SU-DHL-6 (cell line): ENCODE data around the gene MMP8.
A peak's percentile ranks its signal among the peaks of the same experiment; 100 is the strongest.
"Not testable (repeated sequence)": the region's sequence is repeated elsewhere in the genome, so short reads cannot be mapped to it uniquely, and the experiment has no call there.

Experiments
- H2AFZ ChIP-seq: fragments of 200-600 bp; sonication (generic); 2 replicates; pipeline ENCODE4 v1.6.1; 2014; ENCODE audit warnings: low read depth, mild to moderate bottlenecking, moderate library complexity, mixed read lengths, antibody characterized with exemption, low read length; ENCODE audit not compliant: severe bottlenecking
- H3F3A ChIP-seq: fragments of 200-600 bp; shearing (Covaris generic); 2 replicates; pipeline ENCODE4 v1.6.0; 2016; ENCODE audit warnings: antibody characterized with exemption, mild to moderate bottlenecking; ENCODE audit not compliant: insufficient read depth
- H3K27ac ChIP-seq: fragments of 200-600 bp; sonication (generic); 2 replicates; pipeline ENCODE4 v1.5.1; 2016; ENCODE audit warnings: low read depth, mild to moderate bottlenecking, low read length, moderate library complexity, mixed read lengths
- H3K27me3 ChIP-seq: fragments of 200-600 bp; sonication (generic), shearing (Covaris generic); 2 replicates; pipeline ENCODE4 v1.6.0; 2014; ENCODE audit warnings: mild to moderate bottlenecking, low read length
- H3K36me3 ChIP-seq: fragments of 200-600 bp; sonication (generic); 2 replicates; pipeline ENCODE4 v1.6.1; 2014; ENCODE audit warnings: mild to moderate bottlenecking, low read length, mixed read lengths
- H3K4me2 ChIP-seq: fragments of 300-600, 200-600 bp; shearing (Covaris generic), sonication (generic); 2 replicates; pipeline ENCODE4 v1.6.0; 2014; ENCODE audit warnings: low read length, low read depth, mild to moderate bottlenecking; ENCODE audit not compliant: poor library complexity, severe bottlenecking
- H3K4me3 ChIP-seq: fragments of 200-600 bp; sonication (generic); 2 replicates; pipeline ENCODE4 v1.5.1; 2014; ENCODE audit warnings: antibody characterized with exemption, low read length, mild to moderate bottlenecking, mixed read lengths; ENCODE audit not compliant: insufficient read depth, poor library complexity, severe bottlenecking
- H3K79me2 ChIP-seq: fragments of 200-600 bp; sonication (generic); 2 replicates; pipeline ENCODE4 v1.6.1; 2014; ENCODE audit warnings: mild to moderate bottlenecking, low read length, moderate library complexity; ENCODE audit not compliant: insufficient read depth
- H3K9ac ChIP-seq: fragments of 200-600 bp; sonication (generic); 2 replicates; pipeline ENCODE4 v1.7.0; 2014; ENCODE audit warnings: mild to moderate bottlenecking, low read length
- H3K9me2 ChIP-seq: fragments of 200-600 bp; sonication (generic); replicated peaks from 2 replicates; pipeline ENCODE4 v1.6.1; 2014; ENCODE audit warnings: low read length; ENCODE audit not compliant: insufficient read depth
- H3K9me3 ChIP-seq: fragments of 200-600 bp; sonication (generic); 2 replicates; pipeline ENCODE4 v1.6.1; 2014; ENCODE audit warnings: low read length, mixed read lengths; ENCODE audit not compliant: insufficient read depth
- H4K20me1 ChIP-seq: fragments of 200-600 bp; sonication (generic); 2 replicates; pipeline ENCODE4 v1.6.1; 2014; ENCODE audit warnings: low read depth, mild to moderate bottlenecking, antibody characterized with exemption, low read length, moderate library complexity, mixed read lengths
- EZH2phosphoT487 ChIP-seq: fragments of 200-600 bp; sonication (generic), shearing (Covaris generic); conservative IDR thresholded peaks from 2 replicates; pipeline ENCODE4 v1.6.1; 2018; ENCODE audit warnings: mild to moderate bottlenecking, antibody characterized with exemption, low read length, moderate library complexity, mixed read lengths
- TF ChIP-seq, protein P1 (sequence below): fragments of 200-600 bp; sonication (generic); IDR thresholded peaks from one replicate; pipeline ENCODE4 v1.5.1; 2017; ENCODE audit warnings: antibody characterized with exemption, mild to moderate bottlenecking, low read length, moderate library complexity; ENCODE audit not compliant: insufficient read depth, poor library complexity, severe bottlenecking

The MMP8 gene

GRCh38 chr11:102734650-102735049 lies 9.9 kb upstream of the MMP8 start:
- Histone ChIP-seq H3K9me2 (no peaks in the 10 kb centered on the region), H4K20me1 (no peaks in the 10 kb centered on the region), H3K27me3 (no peaks in the 10 kb centered on the region), H3K36me3 (no peaks in the 10 kb centered on the region), H3K9me3 (no peaks in the 10 kb centered on the region), H3K4me2 (no peak overlapping the region), H3F3A (no peaks in the 10 kb centered on the region), H2AFZ (no peak overlapping the region), H3K4me3 (no peak overlapping the region), H3K79me2 (no peaks in the 10 kb centered on the region), H3K9ac (no peak overlapping the region), H3K27ac (no peak overlapping the region)
- TF ChIP-seq EZH2phosphoT487, result no peak
- TF ChIP-seq, protein P1, sequence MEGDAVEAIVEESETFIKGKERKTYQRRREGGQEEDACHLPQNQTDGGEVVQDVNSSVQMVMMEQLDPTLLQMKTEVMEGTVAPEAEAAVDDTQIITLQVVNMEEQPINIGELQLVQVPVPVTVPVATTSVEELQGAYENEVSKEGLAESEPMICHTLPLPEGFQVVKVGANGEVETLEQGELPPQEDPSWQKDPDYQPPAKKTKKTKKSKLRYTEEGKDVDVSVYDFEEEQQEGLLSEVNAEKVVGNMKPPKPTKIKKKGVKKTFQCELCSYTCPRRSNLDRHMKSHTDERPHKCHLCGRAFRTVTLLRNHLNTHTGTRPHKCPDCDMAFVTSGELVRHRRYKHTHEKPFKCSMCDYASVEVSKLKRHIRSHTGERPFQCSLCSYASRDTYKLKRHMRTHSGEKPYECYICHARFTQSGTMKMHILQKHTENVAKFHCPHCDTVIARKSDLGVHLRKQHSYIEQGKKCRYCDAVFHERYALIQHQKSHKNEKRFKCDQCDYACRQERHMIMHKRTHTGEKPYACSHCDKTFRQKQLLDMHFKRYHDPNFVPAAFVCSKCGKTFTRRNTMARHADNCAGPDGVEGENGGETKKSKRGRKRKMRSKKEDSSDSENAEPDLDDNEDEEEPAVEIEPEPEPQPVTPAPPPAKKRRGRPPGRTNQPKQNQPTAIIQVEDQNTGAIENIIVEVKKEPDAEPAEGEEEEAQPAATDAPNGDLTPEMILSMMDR, result no peak

GRCh38 chr11:102733232-102733875 lies 8.6 kb upstream of the MMP8 start:
- Histone ChIP-seq H3K27me3 (no peaks in the 10 kb centered on the region), H2AFZ (no peak overlapping the region), H3K9me2 (no peaks in the 10 kb centered on the region), H3K4me2 (no peak overlapping the region), H3K36me3 (no peaks in the 10 kb centered on the region), H4K20me1 (no peaks in the 10 kb centered on the region), H3K27ac (no peak overlapping the region), H3K79me2 (no peaks in the 10 kb centered on the region), H3F3A (no peaks in the 10 kb centered on the region), H3K4me3 (no peak overlapping the region), H3K9me3 (no peaks in the 10 kb centered on the region), H3K9ac (no peak overlapping the region)
- no peak for TF ChIP-seq EZH2phosphoT487
- TF ChIP-seq, protein P1, result peak; percentile 92

DNA sequence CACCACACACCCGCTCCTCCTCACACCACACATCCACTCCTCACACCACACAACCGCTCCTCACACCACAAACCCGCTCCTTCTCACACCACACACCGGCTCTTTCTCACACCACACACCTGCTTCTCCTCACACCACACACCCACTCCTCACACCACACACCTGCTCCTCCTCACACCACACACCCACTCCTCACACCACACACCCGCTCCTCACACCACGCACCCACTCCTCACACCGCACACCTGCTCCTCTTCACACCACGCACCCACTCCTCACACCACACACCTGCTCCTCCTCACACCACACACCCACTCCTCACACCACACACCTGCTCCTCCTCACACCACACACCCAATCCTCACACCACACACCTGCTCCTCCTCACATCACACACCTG lies 6.2 kb upstream of the MMP8 start:
- not testable (repeated sequence) for H3K27ac ChIP-seq, H3K9me2 ChIP-seq, H4K20me1 ChIP-seq, H2AFZ ChIP-seq, H3K27me3 ChIP-seq, H3K9ac ChIP-seq, H3F3A ChIP-seq, H3K9me3 ChIP-seq, H3K4me3 ChIP-seq, H3K36me3 ChIP-seq, H3K4me2 ChIP-seq, H3K79me2 ChIP-seq

- Histone ChIP-seq H3K27me3 (no peaks in the 10 kb centered on the region), H3K36me3 (no peaks in the 10 kb centered on the region), H4K20me1 (no peaks in the 10 kb centered on the region), H3F3A (no peaks in the 10 kb centered on the region), H3K9me3 (no peaks in the 10 kb centered on the region), H3K4me3 (no peak overlapping the region), H3K79me2 (no peaks in the 10 kb centered on the region), H3K9me2 (no peaks in the 10 kb centered on the region), H3K4me2 (no peak overlapping the region), H3K9ac (no peak overlapping the region), H3K27ac (no peak overlapping the region), H2AFZ (no peak overlapping the region)
- TF ChIP-seq EZH2phosphoT487, result no peak
- TF ChIP-seq, protein P1, result no peak
Observed at GRCh38 chr11:102729849-102730815, 5.4 kb upstream of the MMP8 start.
